ENCODE results near the gene PCDHGA1. TPM values are rescaled to one million over a fixed set of nuclear protein-coding genes. Genes with fewer than 3 reads are reported as not detected.

Gene PCDHGA1
- total and polyA plus RNA-seq, 9 of the 15 experiments (the other 6 are each of a cell fraction or from before 2014, with no cell fraction given): 0.05 to 0.26 (median 0.18) TPM; not detected in 2

GRCh38 chr5:141320225-141321169 lies 9.8 kb upstream of the PCDHGA1 start, which contains the start of gene TAF7:
Gene TAF7 (minus strand): TSS chr5:141320784. CDS start chr5:141320044, 740 bp downstream.
- H3K9ac ChIP-seq (ENCODE audit: insufficient read depth in 1 of 2, low read depth in 2 of 2, low read length in 2 of 2): peak within 1 kb of the TSS; percentile 92 to 93
- peak; percentile 95 to 98 (median 96) for DNase-seq (ENCODE audit: extremely low read depth in 1 of 4, low spot score in 3 of 4)
- H3K9me1 ChIP-seq (ENCODE audit: control insufficient read depth, insufficient read depth, low read length): no peaks in the 10 kb centered on the region
- POLR2A ChIA-PET: interaction anchor here (0.7 to 1.9 kb wide), 16 partner anchors 8 to 692 kb away, joined by 3 to 14 read pairs (median 5); partner anchors contain the start of genes GNPDA1, PCDHB15, PCDHGA1 and PCDHGB3
- peaks cover 0 to 9% of the 10 kb centered on the region in 2 experiments; a peak in 1 of 5 replicates for H3K4me1 ChIP-seq (replicated peaks in 1 of 2; ENCODE audit: control insufficient read depth in 2 of 2, insufficient read depth in 2 of 2, low read length in 2 of 2)
- peak within 1 kb of the TSS; percentile 85 for H3K4me2 ChIP-seq (ENCODE audit: insufficient read depth, low read length)
- peak; percentile 93 for FAIRE-seq
- in situ Hi-C loops (cut with MboI) (no loop called here), intact Hi-C loops (cut with micrococcal nuclease) (loop anchor here (10.0 kb wide), 1 partner anchor 106 kb away; the partner anchor contains the start of gene PCDHB13)
- peaks cover 26% of the 10 kb centered on the region for H3K36me3 ChIP-seq (ENCODE audit: control insufficient read depth, insufficient read depth, low read length)
- ATAC-seq: peak; percentile 98
- no peaks in the 10 kb centered on the region for H4K20me1 ChIP-seq (replicated peaks; ENCODE audit: control insufficient read depth, insufficient read depth, low read length)
- H3K27ac ChIP-seq (ENCODE audit: extremely low read depth, low read depth, low read length): peak within 1 kb of the TSS; percentile 92
- WGBS (ENCODE audit: insufficient coverage, low coverage, missing lambda C conversion rate): under 1% methylated on average over 65 of the region's 67 CpGs
- BruUV-seq (replicated peaks): TSS peak; percentile 69
- peak within 1 kb of the TSS; percentile 70 for H3K4me3 ChIP-seq
- CTCF ChIA-PET (ENCODE audit: low intra/inter-chr PET ratio): interaction anchor here (0.6 to 1.6 kb wide), 6 partner anchors 239 to 293 kb away, joined by 3 to 5 read pairs (median 3); no protein-coding TSS in a partner anchor
- peaks cover 22% of the 10 kb centered on the region for H3K9me3 ChIP-seq (replicated peaks; ENCODE audit: control insufficient read depth, insufficient read depth, low read depth, low read length)
- H3K79me2 ChIP-seq (ENCODE audit: control insufficient read depth, insufficient read depth, low read length): peaks cover 29% of the 10 kb centered on the region
- H2AFZ ChIP-seq (ENCODE audit: low read depth, low read length): peak within 1 kb of the TSS; percentile 94
- no peaks in the 10 kb centered on the region for H3K27me3 ChIP-seq (ENCODE audit: control insufficient read depth in 2 of 2, insufficient read depth in 2 of 2, low read length in 2 of 2)
- TF ChIP-seq TEAD2 (tag; IDR thresholded peaks at IDR 0.05) (no peak), ZNF316 (IDR thresholded peaks at IDR 0.05) (peak; percentile 56), CHD4 (IDR thresholded peaks at IDR 0.05; ENCODE audit: insufficient read depth, insufficient replicate concordance, low read depth, low read length, poor library complexity, severe bottlenecking) (no peak), CBX8 (IDR thresholded peaks at IDR 0.05; ENCODE audit: borderline replicate concordance, extremely low read depth, low read depth, low read length, poor library complexity, severe bottlenecking) (no peak), CHD7 (IDR thresholded peaks at IDR 0.05; ENCODE audit: low read depth, low read length) (no peak), MITF (IDR thresholded peaks at IDR 0.05) (no peak)

All from K562 (cell line).